CD1c-positive myeloid dendritic cell (primary cell): ENCODE measurements around the gene CTSE.
A peak's percentile ranks its signal among the peaks of the same experiment; 100 is the strongest.

Source experiments
- DNase-seq: peaks from one replicate; pipeline ENCODE4 v3.0.0-alpha.2; 2016; ENCODE audit errors: extremely low spot score

Gene CTSE

GRCh38 chr1:205991237-205991636 is 32.5 kb downstream of the CTSE start:
- DNase-seq = no peak

- no peak for DNase-seq
Measured at GRCh38 chr1:205990226-205990625, 33.5 kb downstream of the CTSE start.

- DNase-seq = no peak
Measured at GRCh38 chr1:205989786-205990185, 33.9 kb downstream of the CTSE start.

GRCh38 chr1:205988585-205988995 is 35.1 kb downstream of the CTSE start:
- DNase-seq = no peak

GRCh38 chr1:205986861-205987260 is 36.8 kb downstream of the CTSE start:
- no peak for DNase-seq

- DNase-seq = no peak
Measured at GRCh38 chr1:205986292-205986691, 37.4 kb downstream of the CTSE start.

GRCh38 chr1:205985330-205986005 is 38.2 kb downstream of the CTSE start:
- no peak for DNase-seq

- peak; percentile 79 for DNase-seq
Measured at GRCh38 chr1:205983925-205984725, 39.6 kb downstream of the CTSE start.

GRCh38 chr1:205981257-205981656 is 42.4 kb downstream of the CTSE start:
- DNase-seq = no peak

- peak; percentile 26 for DNase-seq
Measured at GRCh38 chr1:205980237-205980870, 43.3 kb downstream of the CTSE start.

- DNase-seq = no peak
Measured at GRCh38 chr1:205979301-205979700, 44.4 kb downstream of the CTSE start.

GRCh38 chr1:205978676-205979075 is 45.0 kb downstream of the CTSE start:
- no peak for DNase-seq

GRCh38 chr1:205977402-205978014 is 46.2 kb downstream of the CTSE start:
- DNase-seq = peak; percentile 82

GRCh38 chr1:205976708-205977401 is 46.8 kb downstream of the CTSE start:
- DNase-seq = no peak

- no peak for DNase-seq
Measured at GRCh38 chr1:205976036-205976435, 47.7 kb downstream of the CTSE start.

- no peak for DNase-seq
Measured at GRCh38 chr1:205975387-205975998, 48.2 kb downstream of the CTSE start.

- DNase-seq = no peak
Measured at GRCh38 chr1:205974712-205975111, 49.0 kb downstream of the CTSE start.

GRCh38 chr1:205973377-205974232 is 50.1 kb downstream of the CTSE start:
- DNase-seq = no peak

GRCh38 chr1:205972491-205973168 is 51.1 kb downstream of the CTSE start:
- no peak for DNase-seq

- no peak for DNase-seq
Measured at GRCh38 chr1:205972081-205972480, 51.6 kb downstream of the CTSE start.
